D721Med (cell line): Measurements from ENCODE around the gene CYSRT1.

Experiments
- DNase-seq: peaks from one replicate; pipeline ENCODE4 v3.0.0; 2011; ENCODE audit warnings: low spot score; ENCODE audit not compliant: insufficient read length
- FAIRE-seq: peaks from 2 replicates; lab custom pipeline; 2011; peaks lifted over from hg19 to GRCh38; lab: Jason Lieb, UNC
- CTCF ChIP-seq: IDR thresholded peaks from 2 replicates; pipeline ENCODE4 v1.5.1; 2012; ENCODE audit warnings: mild to moderate bottlenecking, control low read depth; ENCODE audit not compliant: insufficient read depth; ENCODE audit errors: missing control alignments

The CYSRT1 gene

GRCh38 chr9:137202966-137203365, 22.0 kb upstream of the CYSRT1 start:
- FAIRE-seq (no peak), DNase-seq (no peak)
- TF ChIP-seq CTCF = no peak

GRCh38 chr9:137204731-137205125, 20.2 kb upstream of the CYSRT1 start:
- DNase-seq (no peak), FAIRE-seq (no peak)
- no peak for TF ChIP-seq CTCF

- DNase-seq (peak; percentile 100), FAIRE-seq (no peak)
- no peak for TF ChIP-seq CTCF
Observed at GRCh38 chr9:137205126-137206069, 19.6 kb upstream of the CYSRT1 start, which contains the start of the genes NDOR1 and TMEM203. Gene NDOR1, plus strand, starts transcription at chr9:137205700. Its CDS starts 78 bp downstream, at chr9:137205778. Gene TMEM203, minus strand, starts transcription at chr9:137205648. Its CDS starts 234 bp downstream, at chr9:137205414.

GRCh38 chr9:137206602-137207001, 18.4 kb upstream of the CYSRT1 start:
- FAIRE-seq = no peak
- no peak for DNase-seq
- TF ChIP-seq CTCF = no peak

- DNase-seq = no peak
- FAIRE-seq = no peak
- no peak for TF ChIP-seq CTCF
Observed at GRCh38 chr9:137211532-137211931, 13.4 kb upstream of the CYSRT1 start.

GRCh38 chr9:137212520-137212919, 12.5 kb upstream of the CYSRT1 start:
- FAIRE-seq (no peak), DNase-seq (no peak)
- TF ChIP-seq CTCF = no peak
